Smooth muscle cell of bladder (primary cell): ENCODE data around the gene CEP78. TPM values are rescaled to one million over a fixed set of nuclear protein-coding genes. Genes with fewer than 3 reads are reported as not detected.

Source experiments
- total RNA-seq: library from RNA; depleted of rRNA; stranded (reverse); fragments of >200 nt; gene quantifications from 2 replicates; pipeline ENCODE4 v1.2.3, GENCODE V29; 2014

The CEP78 gene, protein sequence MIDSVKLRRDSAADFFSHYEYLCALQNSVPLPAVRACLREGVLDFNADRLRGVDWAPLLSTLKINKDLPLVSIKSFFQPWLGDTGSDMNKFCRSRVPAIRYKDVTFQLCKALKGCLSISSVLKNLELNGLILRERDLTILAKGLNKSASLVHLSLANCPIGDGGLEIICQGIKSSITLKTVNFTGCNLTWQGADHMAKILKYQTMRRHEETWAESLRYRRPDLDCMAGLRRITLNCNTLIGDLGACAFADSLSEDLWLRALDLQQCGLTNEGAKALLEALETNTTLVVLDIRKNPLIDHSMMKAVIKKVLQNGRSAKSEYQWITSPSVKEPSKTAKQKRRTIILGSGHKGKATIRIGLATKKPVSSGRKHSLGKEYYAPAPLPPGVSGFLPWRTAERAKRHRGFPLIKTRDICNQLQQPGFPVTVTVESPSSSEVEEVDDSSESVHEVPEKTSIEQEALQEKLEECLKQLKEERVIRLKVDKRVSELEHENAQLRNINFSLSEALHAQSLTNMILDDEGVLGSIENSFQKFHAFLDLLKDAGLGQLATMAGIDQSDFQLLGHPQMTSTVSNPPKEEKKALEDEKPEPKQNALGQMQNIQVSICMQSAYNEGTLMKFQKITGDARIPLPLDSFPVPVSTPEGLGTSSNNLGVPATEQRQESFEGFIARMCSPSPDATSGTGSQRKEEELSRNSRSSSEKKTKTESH
- 4.8 and 9.5 TPM in 2 replicates for total RNA-seq

DNA sequence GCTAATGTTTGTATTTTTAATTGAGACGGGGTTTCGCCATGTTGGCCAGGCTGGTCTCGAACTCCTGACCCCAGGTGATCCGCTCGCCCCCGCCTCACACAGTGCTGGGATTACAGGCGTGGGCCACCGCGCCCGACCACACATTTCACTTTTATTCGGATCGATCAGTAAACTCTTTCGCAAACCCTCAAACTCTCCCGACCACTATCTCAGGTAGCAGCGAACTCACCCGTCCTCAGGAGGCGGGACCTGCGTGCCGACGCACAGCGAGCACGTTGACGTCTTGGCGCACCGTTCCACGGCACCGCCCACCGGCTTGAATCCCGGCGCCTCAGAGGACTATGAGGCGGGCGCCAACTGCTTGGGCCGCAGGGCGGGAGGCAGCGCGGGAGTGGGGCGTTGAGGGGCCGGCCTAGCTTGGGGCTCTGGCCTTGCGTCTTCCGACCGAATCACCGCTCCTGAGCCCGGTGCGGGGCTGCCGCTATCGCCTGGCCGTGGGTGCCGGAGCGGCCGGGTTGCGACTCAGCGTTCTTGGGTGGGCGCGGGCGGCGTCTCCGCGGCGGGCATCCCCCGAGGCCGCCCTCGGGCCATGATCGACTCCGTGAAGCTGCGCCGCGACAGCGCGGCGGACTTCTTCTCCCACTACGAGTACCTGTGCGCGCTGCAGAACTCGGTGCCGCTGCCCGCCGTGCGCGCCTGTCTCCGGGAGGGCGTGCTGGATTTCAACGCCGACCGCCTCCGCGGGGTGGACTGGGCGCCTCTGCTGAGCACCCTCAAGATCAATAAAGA, at the start of gene CEP78:
TSS of gene CEP78 (plus strand) at position 314 of the 789 bp plus-strand sequence. CDS start at position 590, 276 bp downstream.

DNA sequence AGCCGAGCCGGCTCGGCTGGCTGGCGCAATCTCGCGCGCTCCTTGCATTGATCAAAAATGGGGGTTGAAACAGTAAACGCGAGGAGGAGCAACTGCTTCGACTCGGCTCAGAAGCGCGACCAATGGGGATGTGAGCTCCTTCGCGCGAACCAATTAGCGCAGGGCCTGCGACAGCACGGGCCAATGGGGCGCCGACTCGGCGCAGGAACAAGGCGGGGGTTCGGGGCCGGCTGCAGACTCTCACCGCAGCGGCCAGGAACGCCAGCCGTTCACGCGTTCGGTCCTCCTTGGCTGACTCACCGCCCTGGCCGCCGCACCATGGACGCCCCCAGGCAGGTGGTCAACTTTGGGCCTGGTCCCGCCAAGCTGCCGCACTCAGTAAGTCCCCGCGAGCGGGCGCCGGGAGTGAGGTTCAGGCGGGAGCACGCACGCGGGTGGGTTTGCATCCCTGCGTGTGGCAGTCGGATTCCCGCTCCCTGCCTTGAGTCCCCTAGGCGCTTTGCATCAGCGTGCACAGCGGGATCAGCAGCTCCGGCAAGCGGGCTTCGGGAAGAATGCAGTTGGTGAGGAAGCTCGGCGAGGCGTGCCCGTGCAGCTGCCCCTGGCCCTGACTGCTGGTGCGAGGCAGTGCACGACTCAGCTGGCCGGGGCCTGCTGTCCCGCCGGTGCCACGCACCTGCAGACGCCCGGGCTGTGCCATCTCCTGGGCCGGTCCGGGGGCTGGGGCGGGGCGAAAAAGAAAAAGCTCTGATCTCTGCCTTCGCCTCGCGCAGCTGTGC, 61.2 kb downstream of the CEP78 start, which contains the start of gene PSAT1:
TSS of gene PSAT1 (plus strand) at position 233 of the 779 bp plus-strand sequence. CDS start at position 319, 86 bp downstream.

Other genes with a start within 250 kb of the CEP78 start
- 22.3 and 30.0 TPM in 2 replicates for gene GNAQ, start 204.3 kb upstream of the CEP78 start, total RNA-seq
- gene PSAT1, start 61.0 kb downstream of the CEP78 start, total RNA-seq = 42.9 and 102 TPM in 2 replicates